ENCODE measurements around the gene CDH18.

GRCh38 chr5:19874811-19875210, 113.2 kb downstream of the CDH18 start:
- TF ChIP-seq POLR2A (IDR thresholded peaks at IDR 0.05): no peak
- no peak for TF ChIP-seq CTCF (IDR thresholded peaks at IDR 0.05)
